OCI-LY7 (cell line): ENCODE measurements around the gene RNF8. TPM values are rescaled to one million over a fixed set of nuclear protein-coding genes. Genes with fewer than 3 reads are reported as not detected.

Source experiments
- BruUV-seq: library from RNA; stranded (reverse); fragments of 400-500 nt; replicated peaks from 2 replicates; lab custom pipeline; 2021; lab: Mats Ljungman, UMichigan
- CTCF ChIA-PET: fragments of 300-600 bp; sonication (Branson Sonifier 250); formaldehyde crosslinking; loops from one replicate; lab custom pipeline; 2022; ENCODE audit warnings: antibody characterized with exemption; ENCODE audit not compliant: unreplicated experiment; lab: Charles Lee
- POLR2A ChIA-PET: fragments of 300-600 bp; sonication (Branson Sonifier 250); formaldehyde crosslinking; loops from one replicate; lab custom pipeline; 2022; ENCODE audit warnings: antibody characterized with exemption; lab: Charles Lee
- DNase-seq: peaks from one replicate; pipeline ENCODE4 v3.0.0-alpha.2; 2015; ENCODE audit warnings: low spot score
- H2AFZ ChIP-seq: fragments of 200-600 bp; sonication (generic), shearing (Covaris generic); 2 replicates; pipeline ENCODE4 v1.6.1; 2014; ENCODE audit warnings: mild to moderate bottlenecking, antibody characterized with exemption, low read length, moderate library complexity
- H3K27ac ChIP-seq: fragments of 200-600 bp; sonication (generic); 2 replicates; pipeline ENCODE4 v1.5.1; 2014; ENCODE audit warnings: mixed run types, low read depth, mild to moderate bottlenecking, moderate library complexity, low read length, inconsistent platforms; ENCODE audit not compliant: poor library complexity, severe bottlenecking
- H3K36me3 ChIP-seq: fragments of 200-600 bp; sonication (generic); 2 replicates; pipeline ENCODE4 v1.6.1; 2014; ENCODE audit warnings: mild to moderate bottlenecking, antibody characterized with exemption, low read length, moderate library complexity, mixed read lengths; ENCODE audit not compliant: insufficient read depth
- H3K4me1 ChIP-seq: fragments of 200-600 bp; sonication (generic); 2 replicates; pipeline ENCODE4 v1.5.1; 2014; ENCODE audit warnings: mild to moderate bottlenecking, low read length; ENCODE audit not compliant: insufficient read depth, poor library complexity, severe bottlenecking
- H3K4me2 ChIP-seq: fragments of 200-600 bp; sonication (generic); 2 replicates; pipeline ENCODE4 v1.6.1; 2014; ENCODE audit warnings: mild to moderate bottlenecking, low read length
- H3K4me3 ChIP-seq: fragments of 200-600 bp; sonication (generic); 2 replicates; pipeline ENCODE4 v1.5.1; 2014; ENCODE audit warnings: mild to moderate bottlenecking, low read depth, low read length; ENCODE audit not compliant: poor library complexity, severe bottlenecking
- H3K79me2 ChIP-seq: fragments of 200-600 bp; sonication (generic); 2 replicates; pipeline ENCODE4 v1.6.1; 2016; ENCODE audit warnings: low read depth, mild to moderate bottlenecking, low read length, moderate library complexity, mixed read lengths; ENCODE audit not compliant: insufficient read depth
- H3K9me2 ChIP-seq: fragments of 200-600 bp; sonication (generic); 2 replicates; pipeline ENCODE4 v1.6.1; 2016; ENCODE audit warnings: mild to moderate bottlenecking, low read length, mixed read lengths; ENCODE audit not compliant: insufficient read depth
- H3K9me3 ChIP-seq: fragments of 200-600 bp; sonication (generic); 2 replicates; pipeline ENCODE4 v1.6.1; 2014; ENCODE audit warnings: mild to moderate bottlenecking, mixed run types, low read length, mixed read lengths
- H4K20me1 ChIP-seq: fragments of 200-600 bp; sonication (generic); 2 replicates; pipeline ENCODE4 v1.6.1; 2014; ENCODE audit warnings: mild to moderate bottlenecking, antibody characterized with exemption, low read length, moderate library complexity, mixed read lengths; ENCODE audit not compliant: insufficient read depth
- EZH2phosphoT487 ChIP-seq: fragments of 200-600 bp; sonication (generic); IDR thresholded peaks from 2 replicates; pipeline ENCODE4 v1.6.1; 2018; ENCODE audit warnings: low read depth, borderline replicate concordance, mild to moderate bottlenecking, mixed run types, antibody characterized with exemption, low read length, moderate library complexity, mixed read lengths
- intact Hi-C: fragments of 100-400 bp; cut with micrococcal nuclease; formaldehyde crosslinking; loops from one replicate; pipeline ENCODE4 v1.10.0; 2022; ENCODE audit not compliant: unreplicated experiment
- total RNA-seq, 2 experiments: library from RNA; depleted of rRNA in 1 of 2; stranded (reverse); fragments of >200 nt in 1 of 2; shearing (Covaris generic) in 1 of 2; gene quantifications; 2 replicates each; pipeline ENCODE4 v1.2.3, GENCODE V29; 2014 to 2022
- TF ChIP-seq, protein P1 (sequence below): fragments of 200-600 bp; sonication (generic); conservative IDR thresholded peaks from 2 replicates; pipeline ENCODE4 v1.5.1; 2014; ENCODE audit warnings: mild to moderate bottlenecking, antibody characterized with exemption, low read length, moderate library complexity, mixed read lengths

The RNF8 gene
- total RNA-seq, 2 experiments from 2014 or later, result 19.7 to 21.8 TPM

DNA sequence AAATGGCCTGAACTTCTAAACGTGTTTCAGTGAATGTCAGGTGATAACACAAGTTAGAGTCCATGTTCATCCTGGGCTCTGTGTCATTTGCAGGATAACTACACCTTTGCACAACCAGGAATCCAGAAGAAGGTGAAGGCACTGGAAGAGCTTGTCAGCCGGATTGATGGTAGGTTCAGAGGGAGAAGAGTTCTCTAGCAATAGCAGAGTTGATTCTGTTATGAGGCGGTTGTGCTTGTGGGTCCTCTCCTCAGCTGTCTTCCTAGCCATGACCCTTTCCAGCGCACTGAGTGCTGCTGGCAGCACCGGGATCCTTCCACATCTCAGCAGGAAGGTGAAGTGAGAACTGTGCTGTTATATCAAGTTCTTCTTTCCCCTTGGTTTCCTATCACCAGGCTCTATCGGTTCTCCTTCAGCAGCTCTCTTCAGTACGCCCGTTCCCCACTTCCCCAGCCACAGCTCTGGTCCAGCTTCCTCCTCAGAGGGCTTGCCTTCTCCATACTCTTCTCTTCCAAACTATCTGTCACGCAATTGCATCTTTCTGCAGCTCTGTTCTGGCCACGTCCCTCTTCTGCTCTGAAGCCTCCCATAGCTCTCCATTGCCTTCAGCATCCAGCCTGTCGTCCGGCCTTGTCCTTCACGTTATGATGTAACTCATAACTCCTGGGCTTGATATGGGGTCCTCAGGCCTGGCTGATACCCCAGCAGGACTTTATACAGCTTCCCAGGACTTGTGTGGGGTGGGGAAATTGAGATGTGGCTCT, 39.9 kb upstream of the RNF8 start:
- no peaks in the 10 kb centered on the region for H3K9me2 ChIP-seq
- peaks cover 20% of the 10 kb centered on the region; the same call in 1 of the 2 replicates for H3K36me3 ChIP-seq
- no peak overlapping the region for H3K4me2 ChIP-seq
- H4K20me1 ChIP-seq, result no peaks in the 10 kb centered on the region
- DNase-seq, result no peak
- no peaks in the 10 kb centered on the region for H3K79me2 ChIP-seq
- intact Hi-C loops, result no loop called here
- no TSS peak for BruUV-seq
- H3K27ac ChIP-seq, result no peak overlapping the region
- TF ChIP-seq, protein P1, sequence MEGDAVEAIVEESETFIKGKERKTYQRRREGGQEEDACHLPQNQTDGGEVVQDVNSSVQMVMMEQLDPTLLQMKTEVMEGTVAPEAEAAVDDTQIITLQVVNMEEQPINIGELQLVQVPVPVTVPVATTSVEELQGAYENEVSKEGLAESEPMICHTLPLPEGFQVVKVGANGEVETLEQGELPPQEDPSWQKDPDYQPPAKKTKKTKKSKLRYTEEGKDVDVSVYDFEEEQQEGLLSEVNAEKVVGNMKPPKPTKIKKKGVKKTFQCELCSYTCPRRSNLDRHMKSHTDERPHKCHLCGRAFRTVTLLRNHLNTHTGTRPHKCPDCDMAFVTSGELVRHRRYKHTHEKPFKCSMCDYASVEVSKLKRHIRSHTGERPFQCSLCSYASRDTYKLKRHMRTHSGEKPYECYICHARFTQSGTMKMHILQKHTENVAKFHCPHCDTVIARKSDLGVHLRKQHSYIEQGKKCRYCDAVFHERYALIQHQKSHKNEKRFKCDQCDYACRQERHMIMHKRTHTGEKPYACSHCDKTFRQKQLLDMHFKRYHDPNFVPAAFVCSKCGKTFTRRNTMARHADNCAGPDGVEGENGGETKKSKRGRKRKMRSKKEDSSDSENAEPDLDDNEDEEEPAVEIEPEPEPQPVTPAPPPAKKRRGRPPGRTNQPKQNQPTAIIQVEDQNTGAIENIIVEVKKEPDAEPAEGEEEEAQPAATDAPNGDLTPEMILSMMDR, result no peak
- TF ChIP-seq EZH2phosphoT487, result no peak
- ChIA-PET CTCF (no interaction called here), POLR2A (interaction anchor here (0.5 to 0.7 kb wide), 2 partner anchors 9 to 1383 kb away, joined by 3 read pairs; no protein-coding TSS in a partner anchor)
- no peak overlapping the region for H2AFZ ChIP-seq
- H3K4me1 ChIP-seq, result no peaks in the 10 kb centered on the region
- H3K4me3 ChIP-seq, result no peak overlapping the region
- no peaks in the 10 kb centered on the region for H3K9me3 ChIP-seq

DNA sequence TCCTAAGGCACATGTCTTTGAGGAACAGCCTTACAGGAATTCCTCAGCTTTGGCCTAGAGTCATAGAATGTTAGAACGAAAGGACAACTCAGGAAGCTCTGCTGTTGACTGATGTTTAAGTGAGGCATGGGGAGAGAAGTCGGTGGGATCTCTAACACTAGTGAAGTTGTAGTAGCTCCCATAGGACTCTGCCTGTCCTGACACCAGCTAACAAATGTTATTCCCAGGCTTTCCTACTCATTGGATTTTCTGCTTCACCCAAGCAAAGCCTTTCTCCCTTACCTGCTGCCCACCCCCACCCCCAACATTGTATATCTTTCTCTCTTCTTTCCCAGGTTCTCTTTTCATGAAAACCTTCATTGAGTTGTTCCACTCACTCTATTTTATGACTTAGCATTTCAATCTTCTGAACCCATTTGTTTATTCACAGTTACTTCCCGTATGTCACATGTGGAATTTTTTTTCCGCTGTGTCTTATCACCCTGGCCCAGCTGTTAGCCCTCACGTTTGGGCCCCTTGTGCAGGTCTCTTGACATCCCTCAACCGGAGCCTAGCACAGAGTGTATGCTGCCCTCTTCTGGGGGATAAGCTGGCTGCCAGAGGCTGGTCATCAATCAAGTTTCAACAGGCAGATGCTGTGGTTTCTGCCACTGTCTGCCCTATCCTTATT, 39.2 kb upstream of the RNF8 start:
- BruUV-seq, result no TSS peak
- H3K79me2 ChIP-seq, result no peaks in the 10 kb centered on the region
- H3K4me1 ChIP-seq, result no peaks in the 10 kb centered on the region
- H2AFZ ChIP-seq, result no peak overlapping the region
- TF ChIP-seq, protein P1, result peak; percentile 82
- no peak for TF ChIP-seq EZH2phosphoT487
- H3K4me3 ChIP-seq, result no peak overlapping the region
- H3K27ac ChIP-seq, result no peak overlapping the region
- CTCF ChIA-PET, result no interaction called here
- DNase-seq, result peak; percentile 47
- intact Hi-C loops, result no loop called here
- POLR2A ChIA-PET, result interaction anchor here (0.5 to 0.7 kb wide), 2 partner anchors 12 to 1384 kb away, joined by 3 read pairs; no protein-coding TSS in a partner anchor
- H3K36me3 ChIP-seq, result peaks cover 20% of the 10 kb centered on the region; the same call in 1 of the 2 replicates
- H3K9me2 ChIP-seq, result no peaks in the 10 kb centered on the region
- H4K20me1 ChIP-seq, result no peaks in the 10 kb centered on the region
- no peaks in the 10 kb centered on the region for H3K9me3 ChIP-seq
- H3K4me2 ChIP-seq, result no peak overlapping the region
